Neural progenitor cell (in vitro differentiated cells): Measurements from ENCODE around the gene ALDOA. TPM values are rescaled to one million over a fixed set of nuclear protein-coding genes. Genes with fewer than 3 reads are reported as not detected.

Experiments used
- DNase-seq: peaks from one replicate; pipeline ENCODE4 v3.0.0-alpha.2; 2016; ENCODE audit warnings: low spot score
- H2AFZ ChIP-seq: fragments of 200-600 bp; sonication (generic); replicated peaks from 2 replicates; pipeline ENCODE4 v1.6.1; 2016; ENCODE audit warnings: antibody characterized with exemption
- H3F3A ChIP-seq: fragments of 200-600 bp; sonication (generic); 2 replicates; pipeline ENCODE4 v1.6.1; 2016; ENCODE audit warnings: antibody characterized with exemption, low read depth
- H3K27ac ChIP-seq: fragments of 200-600 bp; sonication (generic); 2 replicates; pipeline ENCODE4 v1.5.1; 2016; ENCODE audit warnings: mild to moderate bottlenecking
- H3K27me3 ChIP-seq: fragments of 200-600 bp; sonication (generic); 2 replicates; pipeline ENCODE4 v1.6.1; 2016; ENCODE audit warnings: mild to moderate bottlenecking, moderate library complexity
- H3K36me3 ChIP-seq: fragments of 200-600 bp; sonication (generic); 2 replicates; pipeline ENCODE4 v1.5.1; 2016
- H3K4me1 ChIP-seq: fragments of 200-600 bp; sonication (generic); 2 replicates; pipeline ENCODE4 v1.6.1; 2016; ENCODE audit warnings: mixed run types
- H3K4me2 ChIP-seq: fragments of 200-600 bp; sonication (generic); 2 replicates; pipeline ENCODE4 v1.6.1; 2016
- H3K4me3 ChIP-seq: fragments of 200-600 bp; sonication (generic); 2 replicates; pipeline ENCODE4 v1.5.1; 2016
- H3K79me2 ChIP-seq: fragments of 200-600 bp; sonication (generic); 2 replicates; pipeline ENCODE4 v1.6.1; 2016; ENCODE audit warnings: low read depth
- H3K9ac ChIP-seq: fragments of 200-600 bp; sonication (generic); 2 replicates; pipeline ENCODE4 v1.6.1; 2016
- H3K9me3 ChIP-seq: fragments of 200-600 bp; sonication (generic); 2 replicates; pipeline ENCODE4 v1.5.1; 2016; ENCODE audit warnings: low read depth
- H4K20me1 ChIP-seq: fragments of 200-600 bp; sonication (generic); 2 replicates; pipeline ENCODE4 v1.6.1; 2016; ENCODE audit warnings: low read depth
- H3K27ac Mint-ChIP-seq: 3 replicates; pipeline ENCODE4 v1.8.0; 2021; ENCODE audit warnings: mixed read lengths
- H3K27me3 Mint-ChIP-seq: 2 replicates; pipeline ENCODE4 v1.8.0; 2022; ENCODE audit warnings: low read depth, mild to moderate bottlenecking, inconsistent platforms, moderate library complexity, mixed read lengths; ENCODE audit not compliant: insufficient read depth
- H3K36me3 Mint-ChIP-seq: 3 replicates; pipeline ENCODE4 v1.8.0; 2021; ENCODE audit warnings: mixed read lengths
- H3K4me1 Mint-ChIP-seq: 3 replicates; pipeline ENCODE4 v1.8.0; 2021; ENCODE audit warnings: mixed read lengths
- H3K4me3 Mint-ChIP-seq: 3 replicates; pipeline ENCODE4 v1.8.0; 2021; ENCODE audit warnings: mild to moderate bottlenecking, moderate library complexity, mixed read lengths
- H3K9me3 Mint-ChIP-seq: 3 replicates; pipeline ENCODE4 v1.8.0; 2020; ENCODE audit warnings: mixed read lengths
- CTCF ChIP-seq: fragments of 200-600 bp; sonication (generic); IDR thresholded peaks from 2 replicates; pipeline ENCODE4 v1.5.1; 2017; ENCODE audit warnings: antibody characterized with exemption, mild to moderate bottlenecking
- EZH2 ChIP-seq: fragments of 200-600 bp; sonication (generic); IDR thresholded peaks from 2 replicates; pipeline ENCODE4 v1.6.1; 2017; ENCODE audit warnings: antibody characterized with exemption, mild to moderate bottlenecking, moderate library complexity
- EZH2phosphoT487 ChIP-seq: fragments of 200-600 bp; sonication (generic); IDR thresholded peaks from 2 replicates; pipeline ENCODE4 v1.6.1; 2017; ENCODE audit warnings: antibody characterized with exemption
- total RNA-seq: library from RNA; depleted of rRNA; stranded (reverse); fragments of >200 nt; gene quantifications from 2 replicates; pipeline ENCODE4 v1.2.3, GENCODE V29; 2015; ENCODE audit warnings: low replicate concordance

Gene ALDOA
- total RNA-seq, 1 donor from 2014 or later: 469 TPM

DNA sequence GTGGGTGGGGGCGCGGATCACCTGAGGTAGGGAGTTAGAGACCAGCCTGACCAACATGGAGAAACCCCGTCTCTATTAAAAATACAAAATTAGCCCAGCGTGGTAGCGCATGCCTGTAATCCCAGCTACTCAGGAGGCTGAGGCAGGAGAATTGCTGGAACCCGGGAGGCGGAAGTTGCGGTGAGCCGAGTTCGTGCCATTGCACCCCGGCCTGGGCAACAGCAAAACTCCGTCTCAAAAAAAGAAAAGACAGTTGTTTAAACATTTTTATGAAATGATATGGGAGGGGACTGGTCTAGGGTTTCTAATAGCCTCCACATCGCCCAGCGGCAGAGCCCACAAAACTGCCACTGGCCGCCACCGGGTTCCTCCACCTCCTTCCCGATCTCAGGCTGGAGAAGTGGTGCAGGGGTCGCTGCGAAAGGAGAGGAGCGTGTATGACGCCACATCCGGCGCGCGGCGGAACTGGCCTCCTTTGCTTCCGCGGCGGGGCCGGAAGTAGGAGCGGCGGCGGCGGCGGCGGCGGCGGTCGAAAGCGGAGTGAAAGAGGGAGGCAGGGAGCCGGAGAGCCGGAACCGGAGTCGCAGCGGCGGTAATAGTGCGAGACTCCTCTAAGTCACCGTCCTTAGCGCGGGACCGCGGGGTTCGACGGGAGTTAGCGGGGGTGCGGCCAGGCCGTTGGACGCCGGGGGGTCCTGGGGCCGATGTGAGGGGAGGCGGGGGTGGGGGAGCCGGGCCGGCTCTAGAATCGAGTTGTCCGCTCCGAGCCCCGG is 10.1 kb downstream of the ALDOA start, which contains the start of gene PPP4C:
Gene PPP4C, plus strand, starts transcription at position 492 of the 773 bp plus-strand sequence. CDS start 384 bp downstream, outside the sequence.
- peak within 1 kb of the TSS; percentile 92 for H3K9ac ChIP-seq
- H3K27ac Mint-ChIP-seq: peak within 1 kb of the TSS; percentile 81
- H3K4me2 ChIP-seq: peak within 1 kb of the TSS; percentile 98
- H3K4me1 ChIP-seq: peaks cover 10% of the 10 kb centered on the region
- peaks cover 46% of the 10 kb centered on the region for H3F3A ChIP-seq
- no peaks in the 10 kb centered on the region for H3K27me3 ChIP-seq
- H3K4me3 ChIP-seq: peak within 1 kb of the TSS; percentile 90
- peaks cover 13% of the 10 kb centered on the region for H3K36me3 Mint-ChIP-seq
- H3K27me3 Mint-ChIP-seq: peaks cover 3% of the 10 kb centered on the region
- H3K79me2 ChIP-seq: peaks cover 47% of the 10 kb centered on the region
- H3K36me3 ChIP-seq: no peaks in the 10 kb centered on the region
- TF ChIP-seq EZH2phosphoT487: no peak
- TF ChIP-seq CTCF: peak; percentile 9
- peak; percentile 96 for DNase-seq
- no peak within 1 kb of the TSS for H2AFZ ChIP-seq
- H3K27ac ChIP-seq: peak within 1 kb of the TSS; percentile 62
- H3K9me3 Mint-ChIP-seq: no peaks in the 10 kb centered on the region
- H3K4me3 Mint-ChIP-seq: peak within 1 kb of the TSS; percentile 96
- H3K9me3 ChIP-seq: no peaks in the 10 kb centered on the region
- peaks cover 36% of the 10 kb centered on the region for H4K20me1 ChIP-seq
- H3K4me1 Mint-ChIP-seq: peaks cover 21% of the 10 kb centered on the region

GRCh38 chr16:30076276-30076791 is 10.8 kb downstream of the ALDOA start:
- H3K4me3 ChIP-seq: peak overlapping the region; percentile 90
- no peak for TF ChIP-seq CTCF
- no peak for TF ChIP-seq EZH2
- TF ChIP-seq EZH2phosphoT487: no peak
- Mint-ChIP-seq H3K9me3 (no peaks in the 10 kb centered on the region), H3K27me3 (peaks cover 3% of the 10 kb centered on the region), H3K4me3 (peak overlapping the region; percentile 96), H3K27ac (no peak overlapping the region), H3K36me3 (peaks cover 15% of the 10 kb centered on the region), H3K4me1 (peaks cover 21% of the 10 kb centered on the region)
- peak overlapping the region; percentile 92 for H3K9ac ChIP-seq
- no peaks in the 10 kb centered on the region for H3K36me3 ChIP-seq
- H3K4me1 ChIP-seq: peaks cover 10% of the 10 kb centered on the region
- peaks cover 34% of the 10 kb centered on the region for H4K20me1 ChIP-seq
- H3K27ac ChIP-seq: no peak overlapping the region
- H3F3A ChIP-seq: peaks cover 41% of the 10 kb centered on the region
- peak overlapping the region; percentile 98 for H3K4me2 ChIP-seq
- no peaks in the 10 kb centered on the region for H3K27me3 ChIP-seq
- H3K79me2 ChIP-seq: peaks cover 48% of the 10 kb centered on the region
- no peak overlapping the region for H2AFZ ChIP-seq
- no peaks in the 10 kb centered on the region for H3K9me3 ChIP-seq
- DNase-seq: no peak

- H3K4me3 ChIP-seq: no peak overlapping the region
- peak overlapping the region; percentile 96 for H3K4me3 Mint-ChIP-seq
- no peak overlapping the region for H3K9ac ChIP-seq
- H3K27me3 Mint-ChIP-seq: peaks cover 6% of the 10 kb centered on the region
- no peak overlapping the region for H2AFZ ChIP-seq
- H3K36me3 ChIP-seq: no peaks in the 10 kb centered on the region
- no peak overlapping the region for H3K4me2 ChIP-seq
- no peak overlapping the region for H3K27ac ChIP-seq
- no peak overlapping the region for H3K27ac Mint-ChIP-seq
- no peak for DNase-seq
- peaks cover 30% of the 10 kb centered on the region for H4K20me1 ChIP-seq
- no peaks in the 10 kb centered on the region for H3K27me3 ChIP-seq
- peaks cover 27% of the 10 kb centered on the region for H3F3A ChIP-seq
- H3K9me3 ChIP-seq: no peaks in the 10 kb centered on the region
- H3K4me1 ChIP-seq: peaks cover 10% of the 10 kb centered on the region
- no peak for TF ChIP-seq EZH2phosphoT487
- no peak for TF ChIP-seq EZH2
- no peak for TF ChIP-seq CTCF
- H3K9me3 Mint-ChIP-seq: no peaks in the 10 kb centered on the region
- peaks cover 21% of the 10 kb centered on the region for H3K4me1 Mint-ChIP-seq
- peaks cover 48% of the 10 kb centered on the region for H3K79me2 ChIP-seq
- peaks cover 16% of the 10 kb centered on the region for H3K36me3 Mint-ChIP-seq
These were observed 12.1 kb downstream of the ALDOA start for GRCh38 chr16:30077656-30078055.
